Uterus (tissue), 4 donors: ENCODE results near the gene KRT84. TPM values are rescaled to one million over a fixed set of nuclear protein-coding genes. Genes with fewer than 3 reads are reported as not detected.

Experiments used
- DNase-seq, 2 donors: peaks; one replicate each; pipeline ENCODE4 v3.0.0-alpha.2; 2019 to 2020
- H3K27ac ChIP-seq, 2 donors: fragments of 200-600 bp; sonication (generic); 1 replicate in 1 of 2; 2 replicates in 1 of 2; pipeline ENCODE4 v1.5.1; 2016 to 2018
- H3K27me3 ChIP-seq, 2 donors: fragments of 200-600 bp; sonication (generic); one replicate each; pipeline ENCODE4 v1.5.1; 2018 to 2019; ENCODE audit warnings: control low read depth in 1 of 2
- H3K36me3 ChIP-seq, 2 donors: fragments of 200-600 bp; sonication (generic); one replicate each; pipeline ENCODE4 v1.5.1; 2019; ENCODE audit warnings: control low read depth in 1 of 2
- H3K4me1 ChIP-seq, 2 donors: fragments of 200-600 bp; sonication (generic); one replicate each; pipeline ENCODE4 v1.5.1; 2018 to 2019; ENCODE audit warnings: control low read depth in 1 of 2
- H3K4me3 ChIP-seq, 2 donors: fragments of 200-600 bp; sonication (generic); 1 replicate in 1 of 2; 2 replicates in 1 of 2; pipeline ENCODE4 v1.5.1; 2018 to 2019; ENCODE audit warnings: mild to moderate bottlenecking in 1 of 2
- H3K9me3 ChIP-seq, 2 donors: fragments of 200-600 bp; sonication (generic); one replicate each; pipeline ENCODE4 v1.5.1; 2019; ENCODE audit warnings: control low read depth in 1 of 2
- POLR2A ChIP-seq, 2 donors: fragments of 450-650 bp; IDR thresholded peaks; one replicate each; pipeline ENCODE4 v1.6.1; 2016; ENCODE audit warnings: antibody characterized with exemption in 2 of 2, mild to moderate bottlenecking in 1 of 2, moderate library complexity in 1 of 2
- intact Hi-C: fragments of 100-400 bp; cut with DNase I; formaldehyde crosslinking; loops from one replicate; pipeline ENCODE4 v1.15.1; 2023; ENCODE audit warnings: low total_unique reads
- total RNA-seq, 4 donors: library from RNA; depleted of rRNA in 3 of 4; stranded (reverse); fragments of >200 nt in 3 of 4; gene quantifications; one replicate each; pipeline versions ENCODE4 v1.1.0 to v1.2.4, GENCODE V29; 2014 to 2023
- TF ChIP-seq, protein P1 (sequence below), 4 experiments: fragments of 200-600 bp in 2 of 4; fragments of 450-650 bp in 2 of 4; sonication (generic) in 2 of 4; IDR thresholded peaks; one replicate each; pipeline ENCODE4 v1.5.1; 2016 to 2019; ENCODE audit warnings: antibody characterized with exemption in 4 of 4, mild to moderate bottlenecking in 2 of 4, moderate library complexity in 1 of 4
- donor health status: DM: yes; HTN: yes; CAD: no.

Gene KRT84
- total RNA-seq, 4 donors from 2014 or later = 0.14 TPM; not detected in 3

DNA sequence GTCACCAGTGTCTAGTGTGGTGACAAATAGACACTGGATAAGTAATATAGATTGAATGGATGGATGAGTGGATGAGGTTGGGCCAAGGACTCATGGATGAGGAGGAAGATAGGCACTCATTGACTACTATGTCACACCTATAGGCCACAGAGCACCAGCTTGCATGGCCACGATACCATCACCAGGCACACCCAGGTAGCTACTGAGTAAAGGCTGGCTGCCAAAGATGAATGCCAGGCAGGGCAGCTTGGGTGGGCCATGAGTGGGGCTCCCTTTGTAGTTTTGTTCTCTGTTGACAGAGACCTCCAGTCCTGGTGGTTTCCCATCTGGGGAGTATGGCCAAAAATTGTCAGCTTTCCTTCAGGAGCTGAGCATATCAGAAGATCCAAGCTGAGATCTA lies 53.1 kb downstream of the KRT84 start:
- no peak for TF ChIP-seq POLR2A (IDR thresholded peaks at IDR 0.05)
- TF ChIP-seq, protein P1, sequence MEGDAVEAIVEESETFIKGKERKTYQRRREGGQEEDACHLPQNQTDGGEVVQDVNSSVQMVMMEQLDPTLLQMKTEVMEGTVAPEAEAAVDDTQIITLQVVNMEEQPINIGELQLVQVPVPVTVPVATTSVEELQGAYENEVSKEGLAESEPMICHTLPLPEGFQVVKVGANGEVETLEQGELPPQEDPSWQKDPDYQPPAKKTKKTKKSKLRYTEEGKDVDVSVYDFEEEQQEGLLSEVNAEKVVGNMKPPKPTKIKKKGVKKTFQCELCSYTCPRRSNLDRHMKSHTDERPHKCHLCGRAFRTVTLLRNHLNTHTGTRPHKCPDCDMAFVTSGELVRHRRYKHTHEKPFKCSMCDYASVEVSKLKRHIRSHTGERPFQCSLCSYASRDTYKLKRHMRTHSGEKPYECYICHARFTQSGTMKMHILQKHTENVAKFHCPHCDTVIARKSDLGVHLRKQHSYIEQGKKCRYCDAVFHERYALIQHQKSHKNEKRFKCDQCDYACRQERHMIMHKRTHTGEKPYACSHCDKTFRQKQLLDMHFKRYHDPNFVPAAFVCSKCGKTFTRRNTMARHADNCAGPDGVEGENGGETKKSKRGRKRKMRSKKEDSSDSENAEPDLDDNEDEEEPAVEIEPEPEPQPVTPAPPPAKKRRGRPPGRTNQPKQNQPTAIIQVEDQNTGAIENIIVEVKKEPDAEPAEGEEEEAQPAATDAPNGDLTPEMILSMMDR (IDR thresholded peaks at IDR 0.05) = no peak
- Histone ChIP-seq H3K9me3 (peaks cover 0 to 4% of the 10 kb centered on the region in 2 donors), H3K4me1 (no peaks in the 10 kb centered on the region), H3K27me3 (no peaks in the 10 kb centered on the region), H3K27ac (no peak overlapping the region), H3K4me3 (no peak overlapping the region), H3K36me3 (no peaks in the 10 kb centered on the region)
- no peak for DNase-seq
- intact Hi-C loops = no loop called here

DNA sequence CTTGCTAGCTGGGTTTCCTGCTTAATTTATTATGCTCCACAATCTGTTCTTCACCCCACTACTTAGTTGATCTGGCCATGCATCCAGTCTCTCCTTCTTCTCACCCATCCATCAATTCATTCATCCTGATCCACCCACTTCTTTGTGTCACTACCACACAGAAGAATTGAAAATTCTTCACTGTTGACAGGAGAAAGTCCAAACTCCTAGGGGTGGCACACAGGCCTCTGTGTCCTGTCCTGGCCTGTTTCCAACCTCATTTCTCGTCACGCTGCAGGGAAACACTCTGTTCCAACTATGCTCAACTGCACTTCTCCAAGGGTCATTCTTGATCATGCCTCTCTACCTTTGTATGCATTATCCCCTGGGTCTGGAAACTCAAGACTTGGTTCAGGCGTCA lies 53.6 kb downstream of the KRT84 start:
- TF ChIP-seq POLR2A (IDR thresholded peaks at IDR 0.05) = no peak
- TF ChIP-seq, protein P1 (IDR thresholded peaks at IDR 0.05) = no peak
- Histone ChIP-seq H3K27me3 (no peaks in the 10 kb centered on the region), H3K9me3 (peaks cover 0 to 4% of the 10 kb centered on the region in 2 donors), H3K4me3 (no peak overlapping the region), H3K4me1 (no peaks in the 10 kb centered on the region), H3K27ac (no peak overlapping the region), H3K36me3 (no peaks in the 10 kb centered on the region)
- intact Hi-C loops = no loop called here
- DNase-seq = no peak

DNA sequence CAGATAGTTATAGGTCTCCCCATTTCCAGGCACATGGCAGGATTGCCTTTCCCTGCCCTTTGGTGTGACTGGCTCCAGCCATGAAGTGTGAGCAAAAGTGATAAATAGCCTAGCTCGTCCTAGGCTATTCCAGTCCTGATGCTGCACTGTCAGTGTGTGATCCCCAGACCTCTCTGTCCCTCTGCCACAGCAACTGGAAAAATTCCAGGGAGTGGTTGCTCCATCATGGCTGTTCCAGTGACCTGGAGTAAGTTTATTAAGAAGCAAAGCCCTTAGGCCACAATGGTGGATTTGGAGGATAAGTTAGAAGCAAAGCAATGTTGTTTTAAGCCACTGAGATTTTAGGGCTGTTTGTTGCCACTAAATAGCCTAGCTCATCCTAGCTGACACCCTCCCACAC lies 54.4 kb downstream of the KRT84 start:
- Histone ChIP-seq H3K36me3 (no peaks in the 10 kb centered on the region), H3K27ac (no peak overlapping the region), H3K9me3 (peaks cover 0 to 4% of the 10 kb centered on the region in 2 donors), H3K4me1 (no peaks in the 10 kb centered on the region), H3K4me3 (no peak overlapping the region), H3K27me3 (no peaks in the 10 kb centered on the region)
- TF ChIP-seq, protein P1 (IDR thresholded peaks at IDR 0.05) = no peak
- DNase-seq = no peak
- intact Hi-C loops = no loop called here

GRCh38 chr12:52327830-52328500 lies 57.5 kb downstream of the KRT84 start:
- intact Hi-C loops = no loop called here
- no peak overlapping the region for H3K27ac ChIP-seq
- DNase-seq = no peak
- TF ChIP-seq, protein P1 (IDR thresholded peaks at IDR 0.05) = no peak
- TF ChIP-seq POLR2A (IDR thresholded peaks at IDR 0.05) = no peak
- H3K4me3 ChIP-seq = no peak overlapping the region
- H3K36me3 ChIP-seq = no peaks in the 10 kb centered on the region
- H3K27me3 ChIP-seq = no peaks in the 10 kb centered on the region
- H3K4me1 ChIP-seq = no peaks in the 10 kb centered on the region
- H3K9me3 ChIP-seq = no peaks in the 10 kb centered on the region

Other genes with a start within 250 kb of the KRT84 start
- 1 to 10 TPM in 1 of 4 donors, not detected in 3; 1.1 TPM for gene KRT80, start 193.6 kb downstream of the KRT84 start, total RNA-seq
- 10 to 100 TPM in 1 of 4 donors, 1 to 10 TPM in 2, not detected in 1; 2.1 to 51.2 (median 5.1) TPM for gene KRT7, start 152.4 kb downstream of the KRT84 start, total RNA-seq
- gene KRT86, start 111.0 kb downstream of the KRT84 start, total RNA-seq = under 1 TPM in 1 of 4 donors, not detected in 3; 0.35 TPM
- not detected for gene KRT81, start 94.1 kb downstream of the KRT84 start, total RNA-seq
- gene KRT83, start 64.3 kb downstream of the KRT84 start, total RNA-seq = under 1 TPM in 1 of 4 donors, not detected in 3; 0.21 TPM
- under 1 TPM in 1 of 4 donors, not detected in 3; 0.76 TPM for gene KRT85, start 18.2 kb downstream of the KRT84 start, total RNA-seq
- not detected for gene KRT82, start 20.7 kb upstream of the KRT84 start, total RNA-seq
- gene KRT75, start 48.7 kb upstream of the KRT84 start, total RNA-seq = not detected
- not detected for gene KRT6B, start 66.5 kb upstream of the KRT84 start, total RNA-seq
- gene KRT6C, start 88.2 kb upstream of the KRT84 start, total RNA-seq = under 1 TPM in 2 of 4 donors, not detected in 2; 0.14 to 0.34 TPM
- 10 to 100 TPM in 1 of 4 donors, 1 to 10 TPM in 1, under 1 TPM in 1, not detected in 1; 0.90 to 48.5 (median 1.7) TPM for gene KRT6A, start 107.6 kb upstream of the KRT84 start, total RNA-seq
- 10 to 100 TPM in 1 of 4 donors, 1 to 10 TPM in 1, not detected in 2; 2.0 to 33.7 TPM for gene KRT5, start 134.7 kb upstream of the KRT84 start, total RNA-seq
- not detected for gene KRT71, start 167.5 kb upstream of the KRT84 start, total RNA-seq
- not detected for gene KRT74, start 188.2 kb upstream of the KRT84 start, total RNA-seq
- under 1 TPM in 1 of 4 donors, not detected in 3; 0.51 TPM for gene KRT72, start 215.8 kb upstream of the KRT84 start, total RNA-seq
- gene KRT73, start 232.9 kb upstream of the KRT84 start, total RNA-seq = not detected